HEK293 (cell line): ENCODE measurements around the gene DDR2.

Experiments
- CTCF ChIA-PET: fragments of 350-600 bp; formaldehyde crosslinking; extraction: SDS; loops from one replicate; lab custom pipeline; 2021; ENCODE audit warnings: antibody characterized with exemption; lab: Yijun Ruan, JAX
- POLR2A ChIA-PET: fragments of 300-600 bp; formaldehyde crosslinking; extraction: SDS; loops from one replicate; lab custom pipeline; 2020; ENCODE audit warnings: antibody characterized with exemption, inconsistent platforms; lab: Yijun Ruan, JAX
- H3K27ac ChIP-seq: fragments of 200-500 bp; sonication (Bioruptor generic); 2 replicates; pipeline ENCODE4 v1.5.1; 2014; ENCODE audit warnings: low read depth, low read length, control low read depth, inconsistent platforms; ENCODE audit errors: extremely low read depth
- H3K36me3 ChIP-seq, 2 experiments: fragments of 200-500 bp in 1 of 2; sonication (Bioruptor generic) in 1 of 2; 1 replicate in 1 of 2; 2 replicates in 1 of 2; pipeline ENCODE4 v1.5.1; 2014 to 2017; ENCODE audit warnings: inconsistent platforms in 2 of 2, low read length in 2 of 2; ENCODE audit not compliant: control insufficient read depth in 2 of 2, insufficient read depth in 1 of 2
- H3K4me1 ChIP-seq: fragments of 200-500 bp; sonication (Bioruptor generic); 2 replicates; pipeline ENCODE4 v1.5.1; 2014; ENCODE audit warnings: mild to moderate bottlenecking, low read length, inconsistent platforms; ENCODE audit not compliant: control insufficient read depth, insufficient read depth
- H3K4me3 ChIP-seq: 2 replicates; pipeline ENCODE4 v1.5.1; 2011; ENCODE audit warnings: low read depth, mild to moderate bottlenecking, control low read depth, low read length, moderate library complexity
- H3K9me3 ChIP-seq: fragments of 200-500 bp; sonication (Bioruptor generic); 2 replicates; pipeline ENCODE4 v1.5.1; 2014; ENCODE audit warnings: low read depth, low read length, inconsistent platforms; ENCODE audit not compliant: control insufficient read depth, insufficient read depth
- BCL11A ChIP-seq: fragments of 450-650 bp; formaldehyde crosslinking; IDR thresholded peaks from 2 replicates; pipeline ENCODE4 v1.5.1; 2016; ENCODE audit warnings: low read depth, missing biosample characterization, missing genetic modification characterization
- BCL11B ChIP-seq: fragments of 450-650 bp; formaldehyde crosslinking; IDR thresholded peaks from 2 replicates; pipeline ENCODE4 v1.5.1; 2016; ENCODE audit warnings: low read depth, missing biosample characterization, missing genetic modification characterization
- EGR2 ChIP-seq: fragments of 450-650 bp; formaldehyde crosslinking; IDR thresholded peaks from 2 replicates; pipeline ENCODE4 v1.5.1; 2016; ENCODE audit warnings: low read depth, missing biosample characterization, missing genetic modification characterization
- FEZF1 ChIP-seq: fragments of 450-650 bp; formaldehyde crosslinking; IDR thresholded peaks from 2 replicates; pipeline ENCODE4 v1.5.1; 2016; ENCODE audit warnings: missing biosample characterization, missing genetic modification characterization
- IKZF3 ChIP-seq: fragments of 450-650 bp; IDR thresholded peaks from 2 replicates; pipeline ENCODE4 v1.5.0; 2018; ENCODE audit warnings: missing biosample characterization, mild to moderate bottlenecking, missing genetic modification characterization, moderate library complexity
- RBAK ChIP-seq: fragments of 450-650 bp; formaldehyde crosslinking; IDR thresholded peaks from 2 replicates; pipeline ENCODE4 v1.5.1; 2016; ENCODE audit warnings: missing biosample characterization, missing genetic modification characterization
- ZBTB21 ChIP-seq: fragments of 450-650 bp; formaldehyde crosslinking; IDR thresholded peaks from 2 replicates; pipeline ENCODE4 v1.5.1; 2017; ENCODE audit warnings: missing biosample characterization, missing genetic modification characterization
- ZBTB8A ChIP-seq: fragments of 450-650 bp; formaldehyde crosslinking; IDR thresholded peaks from 2 replicates; pipeline ENCODE4 v1.5.1; 2016; ENCODE audit warnings: missing biosample characterization, missing genetic modification characterization
- ZFHX2 ChIP-seq: fragments of 450-650 bp; formaldehyde crosslinking; conservative IDR thresholded peaks from 2 replicates; pipeline ENCODE4 v1.5.1; 2016; ENCODE audit warnings: missing biosample characterization, missing genetic modification characterization
- ZNF169 ChIP-seq: fragments of 450-650 bp; formaldehyde crosslinking; IDR thresholded peaks from 2 replicates; pipeline ENCODE4 v1.5.1; 2016; ENCODE audit warnings: missing biosample characterization, missing genetic modification characterization
- ZNF19 ChIP-seq: fragments of 450-650 bp; formaldehyde crosslinking; IDR thresholded peaks from 2 replicates; pipeline ENCODE4; 2016; ENCODE audit warnings: missing biosample characterization, missing genetic modification characterization, low read depth
- ZNF221 ChIP-seq: fragments of 450-650 bp; formaldehyde crosslinking; IDR thresholded peaks from 2 replicates; pipeline ENCODE4 v1.5.1; 2017; ENCODE audit warnings: missing biosample characterization, missing genetic modification characterization, borderline replicate concordance
- ZNF26 ChIP-seq: fragments of 450-650 bp; formaldehyde crosslinking; IDR thresholded peaks from 2 replicates; pipeline ENCODE4 v1.5.1; 2016; ENCODE audit warnings: missing biosample characterization, missing genetic modification characterization
- ZNF394 ChIP-seq: fragments of 450-650 bp; formaldehyde crosslinking; IDR thresholded peaks from 2 replicates; pipeline ENCODE4 v1.5.1; 2016; ENCODE audit warnings: missing biosample characterization, missing genetic modification characterization, mild to moderate bottlenecking, moderate library complexity, borderline replicate concordance
- ZNF404 ChIP-seq: fragments of 450-650 bp; formaldehyde crosslinking; IDR thresholded peaks from 2 replicates; pipeline ENCODE4 v1.5.1; 2017; ENCODE audit warnings: missing biosample characterization, missing genetic modification characterization
- ZNF48 ChIP-seq: fragments of 450-650 bp; formaldehyde crosslinking; IDR thresholded peaks from 2 replicates; pipeline ENCODE4 v1.5.1; 2016; ENCODE audit warnings: missing biosample characterization, missing genetic modification characterization
- ZNF518A ChIP-seq: fragments of 450-650 bp; formaldehyde crosslinking; conservative IDR thresholded peaks from 2 replicates; pipeline ENCODE4 v1.5.1; 2016; ENCODE audit warnings: low read depth, missing biosample characterization, missing genetic modification characterization
- ZNF521 ChIP-seq: fragments of 450-650 bp; formaldehyde crosslinking; IDR thresholded peaks from 2 replicates; pipeline ENCODE4 v1.5.1; 2017; ENCODE audit warnings: missing biosample characterization, mild to moderate bottlenecking, missing genetic modification characterization
- ZNF610 ChIP-seq: fragments of 450-650 bp; formaldehyde crosslinking; IDR thresholded peaks from 2 replicates; pipeline ENCODE4 v1.5.1; 2016; ENCODE audit warnings: missing biosample characterization, missing genetic modification characterization, borderline replicate concordance
- ZNF677 ChIP-seq: fragments of 450-650 bp; IDR thresholded peaks from 2 replicates; pipeline ENCODE4 v1.5.0; 2018; ENCODE audit warnings: missing biosample characterization, mild to moderate bottlenecking, missing genetic modification characterization, moderate library complexity
- ZNF707 ChIP-seq: fragments of 450-650 bp; formaldehyde crosslinking; IDR thresholded peaks from 2 replicates; pipeline ENCODE4 v1.5.1; 2016; ENCODE audit warnings: missing biosample characterization, missing genetic modification characterization
- ZNF747 ChIP-seq: fragments of 450-650 bp; formaldehyde crosslinking; IDR thresholded peaks from 2 replicates; pipeline ENCODE4 v1.5.1; 2016; ENCODE audit warnings: missing biosample characterization, missing genetic modification characterization
- TF ChIP-seq, protein P1 (sequence below): fragments of 450-650 bp; formaldehyde crosslinking; IDR thresholded peaks from 2 replicates; pipeline ENCODE4 v1.5.1; 2016; ENCODE audit warnings: missing biosample characterization, missing genetic modification characterization
- TF ChIP-seq, protein P2 (sequence below): fragments of 450-650 bp; formaldehyde crosslinking; IDR thresholded peaks from 2 replicates; pipeline ENCODE4 v1.5.1; 2016; ENCODE audit warnings: missing biosample characterization, missing genetic modification characterization

The DDR2 gene

GRCh38 chr1:162832470-162832869 lies 200.2 kb downstream of the DDR2 start (continued):
- TF ChIP-seq ZBTB8A (tag by site-specific recombination): no peak
- no peak for TF ChIP-seq IKZF3 (tag by site-specific recombination)
- no peak for TF ChIP-seq ZNF169 (tag by site-specific recombination)
- TF ChIP-seq, protein P1, sequence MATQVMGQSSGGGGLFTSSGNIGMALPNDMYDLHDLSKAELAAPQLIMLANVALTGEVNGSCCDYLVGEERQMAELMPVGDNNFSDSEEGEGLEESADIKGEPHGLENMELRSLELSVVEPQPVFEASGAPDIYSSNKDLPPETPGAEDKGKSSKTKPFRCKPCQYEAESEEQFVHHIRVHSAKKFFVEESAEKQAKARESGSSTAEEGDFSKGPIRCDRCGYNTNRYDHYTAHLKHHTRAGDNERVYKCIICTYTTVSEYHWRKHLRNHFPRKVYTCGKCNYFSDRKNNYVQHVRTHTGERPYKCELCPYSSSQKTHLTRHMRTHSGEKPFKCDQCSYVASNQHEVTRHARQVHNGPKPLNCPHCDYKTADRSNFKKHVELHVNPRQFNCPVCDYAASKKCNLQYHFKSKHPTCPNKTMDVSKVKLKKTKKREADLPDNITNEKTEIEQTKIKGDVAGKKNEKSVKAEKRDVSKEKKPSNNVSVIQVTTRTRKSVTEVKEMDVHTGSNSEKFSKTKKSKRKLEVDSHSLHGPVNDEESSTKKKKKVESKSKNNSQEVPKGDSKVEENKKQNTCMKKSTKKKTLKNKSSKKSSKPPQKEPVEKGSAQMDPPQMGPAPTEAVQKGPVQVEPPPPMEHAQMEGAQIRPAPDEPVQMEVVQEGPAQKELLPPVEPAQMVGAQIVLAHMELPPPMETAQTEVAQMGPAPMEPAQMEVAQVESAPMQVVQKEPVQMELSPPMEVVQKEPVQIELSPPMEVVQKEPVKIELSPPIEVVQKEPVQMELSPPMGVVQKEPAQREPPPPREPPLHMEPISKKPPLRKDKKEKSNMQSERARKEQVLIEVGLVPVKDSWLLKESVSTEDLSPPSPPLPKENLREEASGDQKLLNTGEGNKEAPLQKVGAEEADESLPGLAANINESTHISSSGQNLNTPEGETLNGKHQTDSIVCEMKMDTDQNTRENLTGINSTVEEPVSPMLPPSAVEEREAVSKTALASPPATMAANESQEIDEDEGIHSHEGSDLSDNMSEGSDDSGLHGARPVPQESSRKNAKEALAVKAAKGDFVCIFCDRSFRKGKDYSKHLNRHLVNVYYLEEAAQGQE (tag by site-specific recombination): no peak
- TF ChIP-seq, all 188 proteins: peak for 0

- Histone ChIP-seq H3K36me3 (no peaks in the 10 kb centered on the region), H3K27ac (no peak overlapping the region), H3K4me3 (no peak overlapping the region), H3K9me3 (no peaks in the 10 kb centered on the region), H3K4me1 (no peaks in the 10 kb centered on the region)
- ChIA-PET CTCF (interaction anchor here (1.4 to 2.1 kb wide), 2 partner anchors 13 to 480 kb away, joined by 3 to 6 read pairs; no protein-coding TSS in a partner anchor), POLR2A (no interaction called here)
- TF ChIP-seq EGR2 (tag by site-specific recombination) (no peak), ZBTB21 (no peak), ZNF521 (no peak), ZNF610 (tag by site-specific recombination) (no peak), ZNF48 (tag by site-specific recombination) (no peak), RBAK (tag by site-specific recombination) (no peak), ZFHX2 (tag by site-specific recombination) (no peak), ZNF518A (tag by site-specific recombination) (no peak), FEZF1 (tag by site-specific recombination) (no peak), ZNF747 (tag by site-specific recombination) (no peak), BCL11B (tag by site-specific recombination) (no peak), ZNF677 (tag by site-specific recombination) (no peak), ZNF26 (tag by site-specific recombination) (no peak), ZNF394 (tag by site-specific recombination) (no peak), BCL11A (tag by site-specific recombination) (no peak), ZNF404 (tag by site-specific recombination) (no peak), ZNF19 (no peak), ZNF707 (tag by site-specific recombination) (no peak), ZNF221 (tag by site-specific recombination) (no peak)
- TF ChIP-seq, protein P2, sequence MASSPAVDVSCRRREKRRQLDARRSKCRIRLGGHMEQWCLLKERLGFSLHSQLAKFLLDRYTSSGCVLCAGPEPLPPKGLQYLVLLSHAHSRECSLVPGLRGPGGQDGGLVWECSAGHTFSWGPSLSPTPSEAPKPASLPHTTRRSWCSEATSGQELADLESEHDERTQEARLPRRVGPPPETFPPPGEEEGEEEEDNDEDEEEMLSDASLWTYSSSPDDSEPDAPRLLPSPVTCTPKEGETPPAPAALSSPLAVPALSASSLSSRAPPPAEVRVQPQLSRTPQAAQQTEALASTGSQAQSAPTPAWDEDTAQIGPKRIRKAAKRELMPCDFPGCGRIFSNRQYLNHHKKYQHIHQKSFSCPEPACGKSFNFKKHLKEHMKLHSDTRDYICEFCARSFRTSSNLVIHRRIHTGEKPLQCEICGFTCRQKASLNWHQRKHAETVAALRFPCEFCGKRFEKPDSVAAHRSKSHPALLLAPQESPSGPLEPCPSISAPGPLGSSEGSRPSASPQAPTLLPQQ (tag by site-specific recombination): no peak
These were observed 203.1 kb downstream of the DDR2 start for GRCh38 chr1:162835157-162835899.
